ENCODE results near the gene CST4. TPM values are rescaled to one million over a fixed set of nuclear protein-coding genes. Genes with fewer than 3 reads are reported as not detected.
A peak's percentile ranks its signal among the peaks of the same experiment; 100 is the strongest.
"Not testable (repeated sequence)": the region's sequence is repeated elsewhere in the genome, so short reads cannot be mapped to it uniquely, and the experiment has no call there.

Gene CST4
- total RNA-seq, 2 donors from 2014 or later = not detected

- no peaks in the 10 kb centered on the region for H3K36me3 ChIP-seq
- no peaks in the 10 kb centered on the region for H3K27me3 ChIP-seq
- no peaks in the 10 kb centered on the region for H3K9me3 ChIP-seq
- H3K27ac ChIP-seq = no peak overlapping the region
- DNase-seq (ENCODE audit: low spot score) = no peak
- TF ChIP-seq CTCF (IDR thresholded peaks at IDR 0.05) = no peak
- no peaks in the 10 kb centered on the region for H3K4me1 ChIP-seq
- no peak overlapping the region for H3K4me3 ChIP-seq
Observed at GRCh38 chr20:23697947-23698346, 9.1 kb upstream of the CST4 start.

- H3K4me1 ChIP-seq; H3K36me3 ChIP-seq; DNase-seq (ENCODE audit: low spot score); H3K27me3 ChIP-seq; H3K27ac ChIP-seq; H3K4me3 ChIP-seq; H3K9me3 ChIP-seq: not testable (repeated sequence)
Observed at GRCh38 chr20:23695068-23695395, 6.2 kb upstream of the CST4 start.

GRCh38 chr20:23694178-23695067 is 5.6 kb upstream of the CST4 start:
- not testable (repeated sequence) for H3K9me3 ChIP-seq, H3K27ac ChIP-seq, H3K4me1 ChIP-seq, H3K27me3 ChIP-seq, H3K36me3 ChIP-seq, H3K4me3 ChIP-seq
- DNase-seq (ENCODE audit: low spot score) = peak; percentile 9

GRCh38 chr20:23692725-23693619 is 4.1 kb upstream of the CST4 start:
- H3K27ac ChIP-seq = peak overlapping the region in 1 of 2 donors; percentile 36
- not testable (repeated sequence) for H3K4me1 ChIP-seq, H3K27me3 ChIP-seq, H3K36me3 ChIP-seq, H3K9me3 ChIP-seq, H3K4me3 ChIP-seq
- DNase-seq (ENCODE audit: low spot score) = peak; percentile 58

- no peak overlapping the region for H3K27ac ChIP-seq
- no peak for TF ChIP-seq CTCF (IDR thresholded peaks at IDR 0.05)
- no peaks in the 10 kb centered on the region for H3K9me3 ChIP-seq
Observed at GRCh38 chr20:23691675-23692074, 2.8 kb upstream of the CST4 start.

GRCh38 chr20:23690581-23690980 is 1.7 kb upstream of the CST4 start:
- Histone ChIP-seq H3K4me1 (peaks cover 0 to 7% of the 10 kb centered on the region in 2 donors), H3K36me3 (no peaks in the 10 kb centered on the region), H3K27me3 (no peaks in the 10 kb centered on the region), H3K9me3 (no peaks in the 10 kb centered on the region), H3K27ac (no peak overlapping the region), H3K4me3 (no peak overlapping the region)
- TF ChIP-seq CTCF (IDR thresholded peaks at IDR 0.05) = no peak
- peak; percentile 51 for DNase-seq (ENCODE audit: low spot score)

More at GRCh38 chr20:23691675-23692074, 2.8 kb upstream of the CST4 start:
- DNase-seq (ENCODE audit: low spot score) = no peak
- no peaks in the 10 kb centered on the region for H3K27me3 ChIP-seq
- peaks cover 0 to 7% of the 10 kb centered on the region in 2 donors for H3K4me1 ChIP-seq
- H3K4me3 ChIP-seq = no peak overlapping the region
- H3K36me3 ChIP-seq = no peaks in the 10 kb centered on the region

GRCh38 chr20:23689399-23689690 is 507 bp upstream of the CST4 start:
- Histone ChIP-seq H3K27me3 (no peaks in the 10 kb centered on the region), H3K4me3 (no peak overlapping the region), H3K9me3 (no peaks in the 10 kb centered on the region), H3K36me3 (no peaks in the 10 kb centered on the region), H3K4me1 (peaks cover 0 to 7% of the 10 kb centered on the region in 2 donors), H3K27ac (no peak overlapping the region)
- DNase-seq (ENCODE audit: low spot score) = no peak
- TF ChIP-seq CTCF (IDR thresholded peaks at IDR 0.05) = no peak

All from right atrium auricular region (tissue), 2 donors.